ENCODE data around the gene ROCK2.
A peak's percentile ranks its signal among the peaks of the same experiment; 100 is the strongest.
"Not testable (repeated sequence)": the region's sequence is repeated elsewhere in the genome, so short reads cannot be mapped to it uniquely, and the experiment has no call there.

Gene ROCK2

DNA sequence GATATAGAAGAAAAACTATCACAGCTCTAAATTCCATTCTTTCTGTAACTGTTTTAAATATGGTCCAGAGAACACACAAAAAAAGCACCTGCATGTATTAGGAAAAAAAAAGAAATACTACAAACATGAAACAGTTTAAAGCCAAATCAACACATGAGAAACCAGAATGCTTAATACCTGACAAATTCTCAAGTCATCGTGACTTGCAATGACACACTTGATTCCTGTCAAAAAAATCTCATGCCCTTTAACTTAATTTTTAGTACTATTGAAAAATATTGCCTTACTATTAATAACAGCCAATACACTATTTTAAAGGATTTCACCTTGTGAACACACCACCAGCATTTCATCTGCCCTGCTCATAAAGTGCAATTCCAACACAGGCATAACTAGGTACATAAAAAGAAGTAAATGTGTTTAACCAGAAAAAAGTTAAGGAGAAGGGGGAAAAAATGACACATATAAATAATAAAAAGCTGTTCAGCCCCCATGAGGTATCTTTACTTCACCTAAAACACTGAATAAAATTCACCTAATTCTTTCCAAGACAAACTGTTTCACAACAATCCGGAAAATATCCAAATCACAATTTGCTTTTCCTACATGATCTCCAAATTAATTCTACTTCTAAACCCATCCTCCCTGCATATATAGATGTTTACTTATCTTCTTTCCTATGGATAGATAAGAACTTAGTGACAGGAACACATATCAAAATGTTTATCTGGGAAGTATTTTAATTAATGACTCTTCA is 10.8 kb downstream of the ROCK2 start:
- DNase-seq (no peak), ATAC-seq (no peak)
- Mint-ChIP-seq H3K4me3 (no peak overlapping the region), H3K9me3 (peaks cover 0 to 5% of the 10 kb centered on the region in 2 donors), H3K27ac (no peak overlapping the region), H3K27me3 (no peaks in the 10 kb centered on the region), H3K4me1 (no peaks in the 10 kb centered on the region)

DNA sequence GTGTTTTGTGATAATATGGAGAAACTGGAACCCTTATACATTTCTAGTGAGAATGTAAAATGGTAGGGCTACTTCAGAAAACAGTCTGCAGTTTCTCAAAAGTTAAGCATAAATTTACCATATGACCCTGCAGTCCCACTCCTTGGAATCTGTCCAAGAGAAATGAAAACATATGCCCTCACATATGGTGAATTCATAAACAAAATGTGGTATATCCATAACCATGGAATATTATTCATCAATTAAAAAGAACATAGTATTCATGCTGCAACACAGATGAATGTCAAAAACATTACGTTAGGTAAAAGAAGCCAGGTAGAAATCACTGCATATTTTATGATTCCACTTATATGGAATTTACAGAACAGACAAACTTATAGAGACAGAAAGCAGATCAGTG is 11.8 kb downstream of the ROCK2 start:
- Mint-ChIP-seq H3K27me3 (no peaks in the 10 kb centered on the region), H3K9me3 (peaks cover 0 to 9% of the 10 kb centered on the region in 2 donors), H3K4me1 (peaks cover 6% of the 10 kb centered on the region), H3K27ac (no peak overlapping the region), H3K4me3 (no peak overlapping the region)
- DNase-seq, result no peak
- ATAC-seq, result no peak

DNA sequence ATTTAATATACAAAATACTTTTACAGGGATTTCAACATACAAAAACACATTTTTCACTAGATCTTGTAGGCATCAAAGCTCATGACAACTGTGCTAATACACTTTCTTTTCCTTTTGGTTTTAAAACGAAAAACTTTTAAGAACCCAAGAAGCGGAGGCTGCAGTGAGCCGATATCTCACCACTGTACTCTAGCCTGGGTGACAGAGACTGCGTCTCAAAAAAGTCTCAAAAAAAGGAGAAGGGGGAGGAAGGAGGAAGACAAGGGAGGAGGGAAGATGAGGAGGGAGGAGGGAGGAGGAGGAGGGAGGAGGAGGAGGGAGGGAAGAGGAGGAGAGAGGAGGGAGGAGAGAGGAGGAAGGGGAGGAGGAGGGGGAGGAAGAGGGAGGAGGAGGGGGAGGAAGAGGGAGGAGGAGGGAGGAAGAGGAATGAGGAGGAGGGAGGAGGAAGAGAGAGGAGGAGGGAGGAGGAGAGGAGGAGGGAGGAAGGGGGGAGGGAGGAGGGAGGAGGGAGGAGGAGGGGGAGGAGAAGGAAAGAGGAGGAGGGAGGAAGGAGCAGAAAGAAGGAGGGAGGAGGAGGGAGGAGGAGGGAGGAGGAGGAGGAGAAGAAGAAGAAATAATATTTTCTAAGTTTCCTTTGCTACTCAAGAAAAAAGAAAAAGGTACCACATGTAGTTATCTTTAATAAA is 13.8 kb downstream of the ROCK2 start:
- peaks cover 6% of the 10 kb centered on the region for H3K4me1 Mint-ChIP-seq
- no peak for DNase-seq
- no peak overlapping the region for H3K4me3 Mint-ChIP-seq
- H3K9me3 Mint-ChIP-seq, result peaks cover 0 to 4% of the 10 kb centered on the region in 2 donors
- no peaks in the 10 kb centered on the region for H3K27me3 Mint-ChIP-seq
- H3K27ac Mint-ChIP-seq, result no peak overlapping the region
- no peak for ATAC-seq

DNA sequence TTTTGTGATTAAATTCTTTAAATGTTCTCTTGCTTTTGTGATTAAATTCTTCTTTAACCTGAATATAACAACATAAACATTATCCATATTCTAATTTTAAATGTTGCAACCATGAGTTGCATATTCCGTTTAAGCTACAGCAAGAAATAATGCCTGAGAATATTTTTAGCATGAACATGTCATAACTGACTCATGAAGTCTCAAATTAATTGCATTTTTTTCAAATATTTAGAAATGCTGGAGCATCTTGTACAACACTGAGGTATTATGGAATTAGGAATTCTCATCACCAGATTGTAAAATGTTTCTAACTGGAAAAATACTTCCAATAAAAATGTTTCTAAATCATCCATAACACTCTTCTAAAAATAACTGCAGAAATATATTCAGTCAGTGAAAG is 14.7 kb downstream of the ROCK2 start:
- Mint-ChIP-seq H3K4me3 (no peak overlapping the region), H3K4me1 (peaks cover 6% of the 10 kb centered on the region), H3K9me3 (peaks cover 0 to 4% of the 10 kb centered on the region in 2 donors), H3K27me3 (no peaks in the 10 kb centered on the region), H3K27ac (no peak overlapping the region)
- ATAC-seq (no peak), DNase-seq (no peak)

DNA sequence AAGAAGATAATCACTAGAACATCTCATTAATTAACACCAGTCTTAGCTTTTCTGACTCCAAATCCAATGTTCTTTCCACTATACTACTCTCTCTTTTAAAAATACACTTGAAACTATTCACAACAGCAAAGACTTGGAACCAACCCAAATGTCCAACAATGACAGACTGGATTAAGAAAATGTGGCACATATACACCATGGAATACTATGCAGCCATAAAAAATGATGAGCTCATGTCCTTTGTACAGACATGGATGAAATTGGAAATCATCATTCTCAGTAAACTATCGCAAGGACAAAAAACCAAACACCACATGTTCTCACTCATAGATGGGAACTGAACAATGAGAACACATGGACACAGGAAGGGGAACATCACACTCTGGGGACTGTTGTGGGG is 15.9 kb downstream of the ROCK2 start:
- not testable (repeated sequence) for H3K27ac Mint-ChIP-seq, DNase-seq, H3K4me3 Mint-ChIP-seq

DNA sequence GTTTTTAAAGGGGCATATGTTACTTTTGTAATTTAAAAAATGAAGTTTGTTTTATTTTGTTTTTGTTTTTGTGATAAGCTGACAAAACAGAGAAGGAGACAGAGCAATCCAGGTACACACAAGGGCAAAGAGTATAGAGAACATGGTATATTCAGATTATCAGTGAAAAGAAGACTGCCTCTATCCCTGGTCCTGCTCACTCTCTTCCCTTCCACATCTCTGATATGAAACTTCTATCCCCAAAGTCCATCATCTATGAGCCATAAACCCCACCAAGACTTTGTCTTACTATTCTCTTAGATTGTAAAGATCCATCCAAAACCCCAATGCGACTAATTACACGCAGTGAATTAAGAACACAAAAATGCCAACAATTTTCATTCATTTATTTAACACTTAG is 16.6 kb downstream of the ROCK2 start:
- Mint-ChIP-seq H3K27ac (no peak overlapping the region), H3K4me1 (peaks cover 6% of the 10 kb centered on the region), H3K4me3 (no peak overlapping the region), H3K27me3 (no peaks in the 10 kb centered on the region), H3K9me3 (peaks cover 0 to 4% of the 10 kb centered on the region in 2 donors)
- ATAC-seq (no peak), DNase-seq (no peak)

More for the DNA sequence above, 15.9 kb downstream of the ROCK2 start:
- ATAC-seq, H3K27me3 Mint-ChIP-seq, H3K4me1 Mint-ChIP-seq, H3K9me3 Mint-ChIP-seq: not testable (repeated sequence)

DNA sequence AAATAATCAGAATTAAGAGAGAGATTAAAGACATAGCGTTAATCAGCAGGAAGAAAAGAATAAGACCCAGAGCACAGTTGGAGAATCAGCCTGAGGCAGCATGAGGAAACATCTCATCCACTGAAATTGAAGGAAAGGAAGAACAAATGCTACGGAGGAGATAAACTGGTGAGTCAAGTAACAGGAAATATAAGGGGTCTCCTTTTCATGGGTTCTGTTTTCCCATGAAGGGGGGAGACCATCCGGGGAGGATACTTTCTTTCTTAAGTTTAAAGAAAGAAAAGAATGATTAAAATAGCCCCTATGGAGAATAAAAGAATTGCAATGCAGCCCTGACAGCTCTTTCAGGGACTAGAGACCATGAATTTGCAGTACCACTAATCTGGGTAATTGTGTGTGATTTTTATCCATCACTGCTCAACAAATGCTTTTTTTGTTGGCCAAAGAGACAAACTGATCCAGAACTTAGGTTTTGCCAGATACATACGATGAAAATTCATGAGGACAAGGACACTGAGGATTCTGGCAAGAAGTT is 17.7 kb downstream of the ROCK2 start:
- DNase-seq, result no peak
- H3K9me3 Mint-ChIP-seq, result peaks cover 0 to 4% of the 10 kb centered on the region in 2 donors
- H3K4me1 Mint-ChIP-seq, result peaks cover 6% of the 10 kb centered on the region
- ATAC-seq, result no peak
- no peaks in the 10 kb centered on the region for H3K27me3 Mint-ChIP-seq
- no peak overlapping the region for H3K27ac Mint-ChIP-seq
- H3K4me3 Mint-ChIP-seq, result no peak overlapping the region

DNA sequence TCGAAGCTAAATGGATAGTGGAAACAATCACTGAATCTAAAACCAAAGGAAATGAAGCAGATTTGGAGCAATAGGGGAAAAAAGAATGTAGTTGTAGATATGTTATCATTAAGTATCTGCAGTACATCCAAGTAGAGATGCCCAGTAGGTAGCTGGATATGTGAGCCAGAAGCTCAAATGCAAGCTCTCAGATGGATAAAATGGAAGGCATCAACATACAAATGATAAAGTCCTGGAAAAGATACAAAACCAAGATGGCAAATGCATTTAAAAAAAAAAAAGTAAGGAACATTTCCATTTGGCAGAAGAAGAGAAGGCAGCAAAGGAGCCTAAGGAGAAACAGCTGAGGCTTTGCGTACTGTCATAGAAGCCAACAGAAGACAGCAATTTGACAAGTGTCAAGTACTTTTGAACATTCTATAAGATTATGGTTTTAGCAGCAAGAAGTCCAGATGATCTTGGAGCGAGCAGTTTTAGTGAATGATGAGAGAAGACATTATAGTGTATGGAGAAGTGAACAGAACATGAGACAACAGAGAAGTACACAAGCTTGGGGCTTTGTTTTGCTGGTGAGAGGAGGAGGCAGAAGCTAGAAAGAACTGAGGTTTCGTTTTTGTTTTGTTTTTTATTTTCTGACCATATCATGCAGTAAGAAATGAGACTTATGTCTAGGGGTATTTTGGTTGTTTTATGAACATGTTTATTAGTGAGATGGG is 18.3 kb downstream of the ROCK2 start:
- Mint-ChIP-seq H3K4me3 (no peak overlapping the region), H3K27me3 (no peaks in the 10 kb centered on the region), H3K27ac (no peak overlapping the region), H3K4me1 (peaks cover 6% of the 10 kb centered on the region), H3K9me3 (peaks cover 0 to 4% of the 10 kb centered on the region in 2 donors)
- ATAC-seq, result no peak
- DNase-seq, result no peak

DNA sequence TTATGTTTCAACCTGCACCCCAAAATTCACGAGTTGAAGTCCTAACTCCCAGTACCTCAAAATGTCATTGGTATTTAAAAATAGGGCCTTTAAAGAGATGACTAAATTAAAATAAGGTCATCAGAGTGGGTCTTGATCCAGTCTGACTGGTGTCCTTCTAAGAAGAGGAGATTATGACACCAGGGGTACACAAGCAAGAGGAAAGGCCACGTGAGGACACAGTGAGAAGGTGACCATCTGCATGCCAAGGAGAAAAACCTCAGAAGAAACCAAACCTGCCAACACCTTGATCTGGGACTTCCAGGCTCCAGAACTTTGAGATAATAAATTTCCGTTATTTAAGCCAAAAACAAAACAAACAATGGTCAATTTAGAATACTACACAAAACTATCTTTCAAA is 22.6 kb downstream of the ROCK2 start:
- no peak overlapping the region for H3K4me3 Mint-ChIP-seq
- H3K27me3 Mint-ChIP-seq, result no peaks in the 10 kb centered on the region
- H3K27ac Mint-ChIP-seq, result no peak overlapping the region
- H3K9me3 Mint-ChIP-seq, result no peaks in the 10 kb centered on the region
- no peak for ATAC-seq
- DNase-seq, result no peak
- no peaks in the 10 kb centered on the region for H3K4me1 Mint-ChIP-seq

DNA sequence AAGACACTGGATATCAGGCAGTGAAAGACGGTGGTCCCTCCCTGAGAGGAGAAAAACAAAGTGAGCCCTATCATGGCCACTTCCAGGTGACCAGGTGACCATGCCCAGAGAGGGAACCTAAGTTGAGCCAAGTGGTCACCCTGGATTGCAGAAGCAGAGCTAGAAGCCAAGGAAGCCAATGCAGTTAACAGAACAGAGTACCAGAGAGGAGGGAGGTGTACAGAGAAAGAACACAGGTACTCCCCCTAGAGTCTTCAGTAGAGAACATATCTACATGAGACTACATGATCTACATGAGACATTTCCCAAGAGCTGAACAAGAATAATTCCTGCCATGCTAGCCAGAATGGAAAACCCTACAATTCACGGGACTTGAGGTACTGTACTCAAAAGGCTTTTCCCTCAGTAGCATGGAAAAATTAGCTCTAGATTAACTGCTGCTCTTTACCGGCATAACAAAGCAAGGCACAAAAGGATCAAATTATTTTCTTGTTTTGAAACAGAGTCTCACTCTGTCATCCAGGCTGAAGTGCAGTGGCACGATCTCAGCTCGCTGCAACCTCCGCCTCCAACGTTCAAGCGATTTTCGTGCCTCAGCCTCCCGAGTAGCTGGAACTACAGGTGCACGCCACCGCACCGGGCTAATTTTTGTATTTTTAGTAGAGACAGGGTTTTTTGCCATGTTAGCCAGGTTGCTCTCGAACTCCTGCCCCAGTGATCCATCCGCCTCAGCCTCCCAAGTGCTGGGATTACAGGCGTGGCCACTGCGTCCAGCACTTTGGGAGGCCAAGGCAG is 23.5 kb downstream of the ROCK2 start:
- DNase-seq (no peak), ATAC-seq (no peak)
- Mint-ChIP-seq H3K4me1 (no peaks in the 10 kb centered on the region), H3K27ac (peak overlapping the region in 1 of 2 donors; percentile 13), H3K4me3 (no peak overlapping the region), H3K27me3 (no peaks in the 10 kb centered on the region), H3K9me3 (no peaks in the 10 kb centered on the region)

DNA sequence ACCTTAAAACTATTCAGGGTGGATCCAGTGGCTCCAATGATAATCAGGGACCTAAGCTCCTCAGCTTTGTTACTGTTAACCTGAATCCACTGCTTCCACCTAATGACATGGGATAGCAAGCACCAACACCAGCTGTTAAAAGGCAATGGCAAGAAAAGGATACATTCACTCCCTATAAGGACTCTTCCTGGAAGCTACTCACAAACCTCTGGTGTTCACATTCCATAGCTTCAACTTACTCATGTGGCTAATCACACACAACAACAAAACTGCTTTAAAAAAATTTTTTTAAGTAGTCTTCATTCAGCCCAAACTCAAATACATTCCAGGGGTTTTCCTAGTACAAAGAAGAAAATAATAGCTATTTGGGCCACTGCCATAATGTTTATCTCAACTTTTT is 24.5 kb downstream of the ROCK2 start:
- DNase-seq (no peak), ATAC-seq (no peak)
- H3K9me3 Mint-ChIP-seq, result no peaks in the 10 kb centered on the region
- no peak overlapping the region for H3K27ac Mint-ChIP-seq
- H3K4me1 Mint-ChIP-seq, result no peaks in the 10 kb centered on the region
- H3K27me3 Mint-ChIP-seq, result no peaks in the 10 kb centered on the region
- H3K4me3 Mint-ChIP-seq, result no peak overlapping the region

DNA sequence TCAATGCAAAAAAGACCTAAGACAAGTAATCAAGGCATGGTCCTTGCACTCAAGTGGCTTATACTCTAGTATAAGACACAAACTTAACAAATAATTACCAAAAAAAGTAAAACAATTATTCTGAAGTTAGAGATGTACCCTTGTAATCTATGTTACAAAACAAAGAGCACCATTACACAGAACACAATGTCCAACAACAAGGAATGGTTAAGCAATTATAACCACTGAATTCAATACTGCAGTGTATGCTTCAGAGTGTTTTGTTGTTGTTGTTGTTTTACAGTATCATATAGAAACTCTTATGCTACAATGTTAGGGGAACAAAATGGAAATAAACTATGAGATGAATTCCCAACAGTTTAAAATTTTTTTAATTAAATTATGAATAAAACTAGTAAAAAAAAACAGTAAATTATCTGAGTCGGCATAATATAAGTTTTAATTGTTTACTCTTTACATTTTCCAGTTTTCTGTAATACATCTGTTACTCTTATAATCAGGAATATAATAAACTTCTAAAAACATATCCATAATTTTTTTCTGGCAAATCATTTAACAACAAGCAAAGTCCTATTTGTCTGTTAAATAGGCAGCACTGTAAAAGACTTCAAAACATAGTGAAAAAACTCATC is 29.2 kb downstream of the ROCK2 start:
- no peaks in the 10 kb centered on the region for H3K9me3 Mint-ChIP-seq
- DNase-seq (no peak), ATAC-seq (no peak)
- H3K27me3 Mint-ChIP-seq, result no peaks in the 10 kb centered on the region
- no peak overlapping the region for H3K27ac Mint-ChIP-seq
- H3K4me1 Mint-ChIP-seq, result peaks cover 6% of the 10 kb centered on the region
- H3K4me3 Mint-ChIP-seq, result no peak overlapping the region

DNA sequence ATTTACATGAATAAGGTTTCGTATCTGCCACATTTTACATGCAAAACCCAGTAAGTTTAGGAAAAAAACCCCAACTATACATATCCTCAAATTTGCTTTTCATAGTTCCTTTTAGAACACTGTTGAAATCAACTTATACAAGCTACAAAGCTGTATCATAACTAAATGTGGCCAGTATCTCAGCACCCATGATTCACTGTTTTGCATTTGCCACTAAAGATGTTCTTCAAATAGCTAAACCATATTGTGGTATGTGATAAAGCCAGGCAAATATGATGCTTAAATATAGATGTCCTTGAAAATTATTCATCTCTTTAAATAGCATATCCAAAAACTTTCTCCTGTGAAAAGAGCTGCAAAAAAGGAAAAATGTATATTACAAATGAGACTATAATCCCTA is 29.9 kb downstream of the ROCK2 start:
- H3K27me3 Mint-ChIP-seq, result no peaks in the 10 kb centered on the region
- peaks cover 6% of the 10 kb centered on the region for H3K4me1 Mint-ChIP-seq
- no peak overlapping the region for H3K4me3 Mint-ChIP-seq
- H3K27ac Mint-ChIP-seq, result no peak overlapping the region
- H3K9me3 Mint-ChIP-seq, result no peaks in the 10 kb centered on the region
- ATAC-seq, result no peak
- no peak for DNase-seq

DNA sequence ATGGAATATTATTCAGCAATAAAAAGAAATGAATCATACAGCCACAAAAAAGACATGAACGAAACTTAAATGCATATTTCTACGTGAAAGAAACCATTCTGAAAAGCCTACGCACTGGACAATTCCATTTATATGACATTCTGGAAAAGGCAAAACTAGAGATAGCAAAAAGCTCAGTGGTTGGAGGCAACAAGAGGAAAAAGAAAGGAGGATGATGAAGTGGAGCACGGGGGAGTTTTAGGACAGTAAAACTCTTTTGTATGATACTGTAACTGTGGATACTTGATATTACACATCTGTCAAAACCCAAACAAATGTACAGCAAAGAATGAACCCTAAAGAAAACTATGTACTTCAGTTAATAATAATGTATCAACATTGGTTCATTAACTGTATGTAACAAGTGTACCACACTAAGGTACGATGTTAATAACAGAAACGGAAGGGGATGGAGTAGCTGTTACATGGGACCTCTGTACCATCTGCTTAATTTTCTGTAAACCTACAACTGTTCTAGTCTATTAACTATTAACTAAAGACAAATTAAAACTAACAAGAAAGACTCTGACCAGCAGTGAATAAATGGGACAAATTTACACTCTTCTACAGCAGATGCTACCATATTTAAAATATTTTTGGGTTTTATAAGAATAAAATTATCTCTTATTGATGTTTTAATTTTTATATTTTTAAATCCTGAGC is 31.5 kb downstream of the ROCK2 start:
- Mint-ChIP-seq H3K27ac (no peak overlapping the region), H3K9me3 (no peaks in the 10 kb centered on the region), H3K4me3 (no peak overlapping the region), H3K4me1 (peaks cover 6% of the 10 kb centered on the region), H3K27me3 (no peaks in the 10 kb centered on the region)
- no peak for DNase-seq
- no peak for ATAC-seq
